Neuron (in vitro differentiated cells): ENCODE measurements around the gene SAFB2.
"Not testable (repeated sequence)": the region's sequence is repeated elsewhere in the genome, so short reads cannot be mapped to it uniquely, and the experiment has no call there.

Experiments
- H2AFZ ChIP-seq: one replicate; pipeline ENCODE4 v1.6.1; 2013; ENCODE audit warnings: low read depth, mild to moderate bottlenecking, inconsistent platforms, low read length, moderate library complexity
- H3K27me3 ChIP-seq: one replicate; pipeline ENCODE4 v1.6.1; 2013; ENCODE audit warnings: low read length; ENCODE audit not compliant: insufficient read depth
- H3K36me3 ChIP-seq: one replicate; pipeline ENCODE4 v1.6.1; 2013; ENCODE audit warnings: low read length; ENCODE audit not compliant: insufficient read depth
- H3K4me1 ChIP-seq: one replicate; pipeline ENCODE4 v1.6.1; 2013; ENCODE audit warnings: low read length; ENCODE audit not compliant: insufficient read depth
- H3K4me3 ChIP-seq: 2 replicates; pipeline ENCODE4 v1.5.1; 2013; ENCODE audit warnings: mild to moderate bottlenecking, low read length, moderate library complexity
- H3K9me3 ChIP-seq: one replicate; pipeline ENCODE4 v1.6.1; 2013; ENCODE audit warnings: low read length

SAFB2 gene

DNA sequence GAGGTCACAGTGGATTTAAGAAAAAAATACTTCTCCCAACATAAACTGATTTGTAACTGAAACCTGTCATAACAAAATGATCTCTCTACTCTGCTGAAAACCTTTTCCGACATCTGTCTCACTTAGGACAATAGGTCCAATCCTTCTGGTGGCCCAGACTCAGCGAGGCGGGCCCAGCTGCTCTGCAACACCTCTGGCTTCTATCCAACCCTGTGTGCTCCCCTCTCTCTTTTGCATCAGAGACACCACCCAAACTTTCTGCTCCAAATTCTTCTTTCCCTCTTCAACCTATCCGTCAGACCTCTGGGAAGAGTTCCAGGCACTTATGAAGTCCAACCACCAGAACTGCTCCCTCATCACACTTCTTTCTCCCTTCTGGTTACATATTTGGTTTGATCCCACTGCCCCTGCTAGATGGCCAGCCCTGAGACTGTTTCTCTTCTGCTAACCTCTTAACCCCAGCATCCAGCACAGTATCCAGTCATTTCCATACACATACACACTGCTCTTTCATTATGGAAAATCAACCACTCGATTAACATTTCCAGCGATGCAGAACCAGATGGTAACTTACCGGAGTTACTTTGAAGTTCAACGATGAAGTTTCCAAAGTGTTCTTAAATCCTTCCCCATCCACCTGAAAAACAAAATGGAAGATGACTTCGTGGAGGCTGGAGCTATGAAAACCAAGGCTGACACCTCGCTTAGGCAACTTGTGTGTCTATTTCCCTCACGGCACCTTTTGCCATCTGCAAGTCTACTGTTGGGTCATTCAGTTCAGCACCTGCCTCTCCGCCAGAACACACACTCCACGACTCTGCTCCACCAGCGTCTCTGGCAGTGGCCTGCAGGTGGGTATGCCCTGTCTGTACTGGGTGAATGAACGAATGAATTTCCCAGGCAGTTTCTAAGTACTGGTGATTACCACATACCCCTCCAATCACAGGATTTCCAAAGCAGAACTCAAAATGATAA is 9.4 kb downstream of the SAFB2 start:
- H3K4me3 ChIP-seq = no peak overlapping the region
- no peak overlapping the region for H2AFZ ChIP-seq
- no peaks in the 10 kb centered on the region for H3K4me1 ChIP-seq
- no peaks in the 10 kb centered on the region for H3K9me3 ChIP-seq
- H3K36me3 ChIP-seq = peaks cover 82% of the 10 kb centered on the region
- H3K27me3 ChIP-seq = no peaks in the 10 kb centered on the region

DNA sequence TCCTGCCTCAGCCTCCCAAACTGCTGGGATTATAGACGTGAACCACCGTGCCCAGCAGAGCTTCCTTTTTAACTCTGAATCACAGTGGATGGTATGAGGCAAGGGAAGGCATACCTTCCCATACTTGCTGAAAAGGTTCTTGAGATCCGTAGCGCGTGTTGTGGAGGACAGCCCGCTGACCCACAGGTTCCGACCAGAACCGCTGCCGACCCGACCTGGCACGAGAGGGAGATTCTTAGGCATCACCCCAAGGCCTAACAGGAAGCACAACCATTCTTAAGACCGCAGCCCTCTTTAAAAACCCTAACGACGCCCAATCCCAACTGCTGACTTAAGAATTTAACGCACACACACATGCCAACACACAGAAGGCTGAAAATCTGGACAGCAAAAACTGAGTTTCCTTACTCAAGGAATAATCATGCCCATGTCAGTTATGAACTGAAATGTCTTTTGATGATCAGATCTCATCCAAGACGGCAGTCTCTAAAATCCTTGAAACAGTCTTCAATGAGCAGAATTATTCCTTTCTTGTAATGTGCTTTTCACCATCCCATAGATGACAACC is 12.6 kb downstream of the SAFB2 start:
- no peaks in the 10 kb centered on the region for H3K9me3 ChIP-seq
- H3K27me3 ChIP-seq = no peaks in the 10 kb centered on the region
- H3K36me3 ChIP-seq = peaks cover 82% of the 10 kb centered on the region
- no peak overlapping the region for H2AFZ ChIP-seq
- H3K4me1 ChIP-seq = no peaks in the 10 kb centered on the region
- H3K4me3 ChIP-seq = no peak overlapping the region

DNA sequence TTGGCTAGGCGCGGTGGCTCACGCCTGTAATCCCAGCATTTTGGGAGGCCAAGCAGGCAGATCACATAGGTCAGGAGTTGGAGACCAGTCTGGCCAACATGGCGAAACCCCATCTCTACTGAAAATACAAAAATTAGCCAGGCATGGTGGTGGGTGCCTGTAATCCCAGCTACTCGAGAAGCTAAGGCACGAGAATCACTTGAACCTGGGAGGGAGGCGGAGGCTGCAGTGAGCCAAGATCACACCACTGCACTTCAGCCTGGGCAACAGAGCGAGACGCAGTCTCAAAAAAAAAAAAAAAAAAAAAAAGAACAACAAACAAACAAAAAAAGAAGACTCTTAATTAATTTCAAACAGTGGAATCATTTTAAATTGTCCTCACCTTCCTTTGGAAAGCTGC is 13.8 kb downstream of the SAFB2 start:
- not testable (repeated sequence) for H3K4me1 ChIP-seq, H3K9me3 ChIP-seq, H2AFZ ChIP-seq, H3K4me3 ChIP-seq, H3K27me3 ChIP-seq
- H3K36me3 ChIP-seq = peaks cover 82% of the 10 kb centered on the region

DNA sequence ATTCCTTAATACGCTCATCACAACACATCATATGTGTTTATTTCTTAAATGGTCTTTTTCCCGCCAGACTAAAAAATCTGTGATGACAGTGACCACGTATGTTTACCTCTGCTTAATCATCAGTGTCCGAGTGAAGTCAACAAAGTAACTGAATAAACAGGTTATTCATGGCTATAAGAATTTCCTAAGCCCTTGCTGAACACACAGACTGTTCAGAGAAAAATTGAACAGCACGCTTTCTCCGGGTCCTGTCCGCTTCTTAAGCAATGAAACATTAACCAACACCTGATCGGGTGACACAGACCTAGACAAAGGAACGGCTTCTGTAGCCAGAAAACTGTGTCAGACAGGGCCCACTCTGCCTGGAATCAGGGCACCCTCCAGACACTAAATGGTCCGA is 14.3 kb downstream of the SAFB2 start:
- no peaks in the 10 kb centered on the region for H3K4me1 ChIP-seq
- no peak overlapping the region for H2AFZ ChIP-seq
- no peak overlapping the region for H3K4me3 ChIP-seq
- H3K9me3 ChIP-seq = no peaks in the 10 kb centered on the region
- peaks cover 82% of the 10 kb centered on the region for H3K36me3 ChIP-seq
- no peaks in the 10 kb centered on the region for H3K27me3 ChIP-seq

DNA sequence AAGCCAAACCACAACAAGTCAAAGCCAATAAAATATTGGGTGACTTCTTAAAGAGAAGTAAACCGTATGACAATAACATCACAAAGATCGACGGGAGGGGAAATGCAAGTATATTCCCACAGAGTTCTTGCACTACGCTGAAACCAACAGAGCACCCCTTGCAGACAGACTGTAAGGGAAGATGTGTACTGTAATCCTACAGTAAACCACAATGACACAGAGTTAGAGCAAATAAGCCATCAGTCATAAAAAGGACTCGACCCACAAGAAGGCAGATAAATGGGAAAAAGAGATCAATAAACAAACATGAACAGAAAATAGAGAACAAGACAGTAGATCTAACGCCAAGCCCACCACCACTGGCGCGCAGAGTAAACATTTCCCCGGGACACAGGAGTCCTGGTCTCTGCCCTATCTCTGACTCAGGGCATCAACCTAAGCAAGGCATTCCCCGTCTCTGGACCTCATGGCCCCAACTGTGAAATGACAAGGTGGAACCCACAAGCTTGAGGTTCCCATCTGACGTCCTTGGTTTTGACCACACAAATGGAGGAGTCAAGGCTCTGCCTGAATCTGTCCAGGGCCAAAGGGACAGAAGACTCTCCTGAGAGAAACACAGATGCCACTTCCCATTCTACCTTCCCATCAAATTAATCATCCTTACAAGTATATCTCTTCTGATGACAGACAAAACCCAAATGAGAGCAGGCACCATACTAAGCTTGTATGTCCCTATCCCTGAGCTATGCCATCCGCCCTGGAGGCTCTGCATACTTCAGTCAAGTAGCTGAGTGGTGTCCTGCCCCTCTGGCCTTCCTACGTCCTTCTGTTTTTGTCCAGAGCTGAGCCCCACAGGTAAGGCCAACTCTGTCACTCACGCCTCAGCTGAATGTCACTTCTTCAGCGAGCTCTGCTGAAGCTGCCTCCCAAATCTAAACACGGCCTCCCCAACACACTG is 15.0 kb downstream of the SAFB2 start:
- Histone ChIP-seq H3K4me3 (no peak overlapping the region), H3K36me3 (peaks cover 81% of the 10 kb centered on the region), H2AFZ (no peak overlapping the region), H3K9me3 (no peaks in the 10 kb centered on the region), H3K4me1 (no peaks in the 10 kb centered on the region), H3K27me3 (no peaks in the 10 kb centered on the region)

DNA sequence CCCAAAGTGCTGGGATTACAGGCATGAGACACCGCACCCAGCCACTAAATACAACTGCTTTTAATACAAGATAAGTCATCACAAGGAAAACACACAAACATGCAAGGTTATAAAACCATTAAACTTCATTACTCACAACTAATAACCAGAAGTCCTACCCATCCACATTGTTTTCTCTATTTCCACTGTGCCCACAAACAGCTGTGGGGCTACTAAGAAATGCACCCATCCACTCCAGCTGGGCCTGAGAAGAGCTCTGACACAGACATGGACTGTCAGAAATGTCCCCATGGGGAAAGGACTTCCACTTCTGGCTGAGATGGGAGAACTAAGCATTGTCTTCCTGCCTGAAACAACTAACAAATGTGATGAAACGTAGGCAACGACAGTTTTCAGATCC is 17.2 kb downstream of the SAFB2 start:
- Histone ChIP-seq H3K9me3 (no peaks in the 10 kb centered on the region), H3K27me3 (no peaks in the 10 kb centered on the region), H3K4me3 (no peak overlapping the region), H2AFZ (no peak overlapping the region), H3K4me1 (no peaks in the 10 kb centered on the region), H3K36me3 (peaks cover 80% of the 10 kb centered on the region)

DNA sequence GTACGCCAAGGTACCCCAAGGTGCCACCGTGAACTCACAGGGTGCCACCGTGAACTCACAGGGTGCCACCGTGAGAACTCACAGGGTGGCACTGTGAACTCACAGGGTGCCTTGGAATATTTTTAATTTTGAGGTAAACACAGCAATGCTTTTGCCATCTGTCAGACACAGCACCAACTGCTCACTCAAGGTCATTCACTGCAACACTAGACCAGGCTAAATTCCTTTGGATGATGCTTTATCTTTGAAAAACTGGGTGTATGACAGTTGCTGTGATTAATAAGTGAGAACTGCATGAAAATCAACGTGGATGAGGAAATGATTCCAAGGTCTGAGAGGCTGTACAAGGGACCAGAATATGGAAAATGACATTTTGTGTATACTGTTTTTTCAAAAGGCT is 18.9 kb downstream of the SAFB2 start:
- Histone ChIP-seq H3K36me3 (peaks cover 83% of the 10 kb centered on the region), H3K4me1 (no peaks in the 10 kb centered on the region), H3K4me3 (no peak overlapping the region), H2AFZ (no peak overlapping the region), H3K27me3 (no peaks in the 10 kb centered on the region), H3K9me3 (no peaks in the 10 kb centered on the region)

DNA sequence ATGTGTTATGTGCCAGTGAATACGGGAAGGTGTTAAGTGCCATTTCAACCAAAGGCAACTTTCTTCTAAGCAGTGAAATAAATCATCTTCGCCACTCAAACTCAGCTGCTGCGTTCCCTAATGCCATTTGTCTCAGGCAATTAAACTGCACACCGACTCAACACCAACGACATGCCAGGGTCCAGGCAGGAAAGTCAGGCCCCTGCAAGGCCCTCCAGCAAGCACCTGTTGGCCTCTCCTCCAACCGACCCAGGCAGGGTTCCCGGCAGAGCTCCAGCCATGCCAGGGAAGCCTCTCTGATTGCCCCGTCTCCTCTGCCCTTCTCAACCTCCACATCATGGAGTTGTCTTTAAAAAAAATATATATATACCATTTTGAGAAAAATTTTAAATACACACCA is 21.8 kb downstream of the SAFB2 start:
- H3K9me3 ChIP-seq = no peaks in the 10 kb centered on the region
- no peak overlapping the region for H3K4me3 ChIP-seq
- H3K36me3 ChIP-seq = peaks cover 83% of the 10 kb centered on the region
- H3K27me3 ChIP-seq = no peaks in the 10 kb centered on the region
- no peaks in the 10 kb centered on the region for H3K4me1 ChIP-seq
- H2AFZ ChIP-seq = no peak overlapping the region

DNA sequence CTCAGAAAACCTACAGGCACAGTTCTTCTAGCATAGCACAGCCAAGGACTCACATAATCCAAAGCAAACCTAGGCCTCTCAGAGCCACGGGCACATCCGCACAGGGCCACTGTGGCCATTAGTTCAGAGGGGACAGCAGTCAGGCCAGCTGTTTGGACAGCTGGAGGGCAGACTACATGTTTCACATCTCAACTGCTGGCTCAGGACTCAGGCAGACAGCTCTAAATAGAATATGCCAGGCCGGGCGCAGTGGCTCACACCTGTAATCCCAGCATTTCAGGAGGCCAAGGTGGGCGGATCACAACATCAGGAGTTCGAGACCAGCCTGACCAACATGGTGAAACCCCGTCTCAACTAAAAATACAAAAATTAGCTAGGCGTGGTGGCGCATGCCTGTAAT is 26.8 kb downstream of the SAFB2 start:
- Histone ChIP-seq H3K9me3 (no peaks in the 10 kb centered on the region), H3K36me3 (peaks cover 93% of the 10 kb centered on the region), H3K27me3 (no peaks in the 10 kb centered on the region), H2AFZ (no peak overlapping the region), H3K4me1 (no peaks in the 10 kb centered on the region), H3K4me3 (no peak overlapping the region)

DNA sequence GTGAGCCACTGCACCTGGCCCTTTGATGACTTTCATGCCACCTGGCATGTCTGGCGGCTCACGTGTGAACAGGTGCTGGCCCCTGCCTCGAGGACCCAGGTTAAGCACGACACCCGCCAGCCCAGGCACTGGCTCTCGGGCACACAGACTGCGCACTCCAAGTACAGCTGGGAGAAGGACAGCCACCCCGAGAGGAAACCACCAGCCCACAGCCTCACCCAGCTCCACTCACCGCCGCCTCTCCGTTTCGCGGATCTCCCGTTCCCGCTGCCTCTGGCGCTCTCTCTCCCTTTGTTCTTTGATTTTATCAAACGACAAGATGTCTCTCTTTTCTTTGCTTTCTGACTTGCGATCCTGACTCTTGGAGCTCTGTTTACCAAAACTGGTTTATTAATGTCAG is 27.4 kb downstream of the SAFB2 start:
- Histone ChIP-seq H3K4me1 (no peaks in the 10 kb centered on the region), H3K4me3 (no peak overlapping the region), H3K36me3 (peaks cover 93% of the 10 kb centered on the region), H3K27me3 (no peaks in the 10 kb centered on the region), H2AFZ (no peak overlapping the region), H3K9me3 (no peaks in the 10 kb centered on the region)

DNA sequence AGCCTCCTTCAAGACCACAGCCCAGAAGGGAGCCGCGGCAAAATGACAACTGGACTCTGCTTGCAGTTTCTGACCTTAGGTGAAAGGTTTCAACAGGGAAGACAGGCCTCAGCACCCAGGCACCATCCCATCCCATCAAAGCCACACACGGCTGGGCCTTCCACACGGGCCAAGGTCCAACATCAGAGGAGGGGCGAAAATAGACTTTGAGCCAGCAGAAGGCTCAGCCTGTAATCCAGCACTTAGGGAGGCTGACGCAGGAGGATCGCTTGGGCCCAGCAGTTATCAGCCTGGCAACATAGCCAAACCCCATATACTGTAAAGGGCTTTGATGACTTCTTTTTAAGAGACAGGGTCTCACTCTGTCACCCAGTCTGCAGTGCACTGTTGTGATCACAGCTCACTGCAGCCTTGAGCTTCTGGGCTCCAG is 28.0 kb downstream of the SAFB2 start:
- Histone ChIP-seq H3K36me3 (peaks cover 93% of the 10 kb centered on the region), H3K27me3 (no peaks in the 10 kb centered on the region), H2AFZ (no peak overlapping the region), H3K9me3 (no peaks in the 10 kb centered on the region), H3K4me3 (no peak overlapping the region), H3K4me1 (no peaks in the 10 kb centered on the region)

DNA sequence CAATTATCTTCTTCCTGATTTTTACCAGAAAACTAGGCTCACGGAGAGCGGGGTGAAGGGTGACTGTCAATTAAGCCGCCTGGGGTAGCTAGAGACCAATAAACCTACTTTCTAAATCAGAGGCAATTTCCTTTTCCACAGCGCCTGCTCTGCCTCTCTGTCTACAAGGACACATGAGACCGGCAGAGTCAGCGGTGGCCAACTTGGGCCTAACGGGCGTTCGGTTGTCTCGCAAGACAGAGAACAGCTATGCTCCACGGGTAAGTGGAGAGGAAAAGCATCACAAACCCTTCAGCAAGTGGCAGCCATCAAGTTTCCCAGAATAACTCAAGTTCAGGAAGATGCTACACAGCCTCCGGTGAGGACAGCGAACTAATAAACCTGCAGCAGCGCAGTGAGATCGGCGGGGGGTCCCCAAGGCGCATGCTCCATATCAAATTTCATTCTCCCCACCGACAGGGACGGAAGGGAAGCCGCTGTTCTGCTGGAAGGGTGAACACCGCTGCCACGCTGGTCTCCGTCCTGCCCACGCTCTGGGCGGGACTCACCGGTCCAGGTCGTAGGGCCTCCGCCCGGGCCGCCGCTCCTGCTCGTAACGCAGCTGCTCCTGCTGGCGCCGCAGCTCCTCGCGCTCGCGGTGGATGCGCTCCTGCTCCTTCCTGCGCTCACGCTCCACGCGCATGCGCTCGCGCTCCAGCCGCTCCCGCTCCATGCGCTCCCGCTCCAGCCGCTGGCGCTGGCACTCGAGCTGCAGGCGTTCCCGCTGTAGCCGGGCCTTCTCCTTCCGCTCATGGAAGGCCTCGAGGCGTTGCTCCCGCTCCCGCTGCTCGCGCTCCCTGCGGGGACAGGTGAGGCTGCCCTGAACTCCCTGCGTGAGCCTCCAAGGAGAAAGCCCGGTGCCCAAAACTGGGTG is 29.0 kb downstream of the SAFB2 start:
- no peaks in the 10 kb centered on the region for H3K9me3 ChIP-seq
- H3K4me3 ChIP-seq = no peak overlapping the region
- H3K4me1 ChIP-seq = no peaks in the 10 kb centered on the region
- no peaks in the 10 kb centered on the region for H3K27me3 ChIP-seq
- peaks cover 93% of the 10 kb centered on the region for H3K36me3 ChIP-seq
- no peak overlapping the region for H2AFZ ChIP-seq
